ENCODE results near the gene LOXL3. TPM values are rescaled to one million over a fixed set of nuclear protein-coding genes. Genes with fewer than 3 reads are reported as not detected.

LOXL3 gene
- total RNA-seq, 1 donor from 2014 or later = 1.1 TPM

- no peak for DNase-seq (ENCODE audit: low read depth)
These were observed 25.0 kb downstream of the LOXL3 start for GRCh38 chr2:74528600-74529356.

GRCh38 chr2:74527741-74528140 lies 26.0 kb downstream of the LOXL3 start:
- DNase-seq (ENCODE audit: low read depth) = no peak

DNA sequence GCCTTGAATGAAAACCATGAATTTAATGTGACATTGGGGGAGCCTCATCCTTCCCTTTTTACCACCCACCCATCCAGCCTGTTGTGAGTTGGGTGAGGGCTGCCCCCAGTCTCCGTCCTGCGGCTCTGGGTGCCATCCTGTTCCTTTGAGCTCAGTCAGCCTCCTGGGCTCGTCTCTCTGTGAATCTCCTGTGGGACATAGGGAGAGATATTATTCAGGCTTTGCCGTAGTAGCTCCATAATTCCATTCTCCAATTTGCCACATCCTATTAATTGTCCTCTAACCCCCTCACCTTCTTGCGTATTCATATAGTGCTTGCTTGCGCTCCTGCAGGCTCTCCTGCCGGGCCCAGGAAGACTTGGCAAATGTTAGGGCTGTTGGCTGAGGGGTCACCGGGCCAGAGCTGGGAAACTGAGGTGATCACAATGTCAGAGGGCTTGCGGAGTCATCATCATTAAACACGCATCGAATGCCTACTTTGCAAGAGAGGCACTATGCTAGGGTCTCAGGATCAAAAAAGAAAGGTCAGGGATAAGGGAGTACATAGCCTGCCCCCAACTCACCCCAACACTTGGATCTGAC lies 27.0 kb downstream of the LOXL3 start:
- DNase-seq (ENCODE audit: low read depth) = no peak

DNA sequence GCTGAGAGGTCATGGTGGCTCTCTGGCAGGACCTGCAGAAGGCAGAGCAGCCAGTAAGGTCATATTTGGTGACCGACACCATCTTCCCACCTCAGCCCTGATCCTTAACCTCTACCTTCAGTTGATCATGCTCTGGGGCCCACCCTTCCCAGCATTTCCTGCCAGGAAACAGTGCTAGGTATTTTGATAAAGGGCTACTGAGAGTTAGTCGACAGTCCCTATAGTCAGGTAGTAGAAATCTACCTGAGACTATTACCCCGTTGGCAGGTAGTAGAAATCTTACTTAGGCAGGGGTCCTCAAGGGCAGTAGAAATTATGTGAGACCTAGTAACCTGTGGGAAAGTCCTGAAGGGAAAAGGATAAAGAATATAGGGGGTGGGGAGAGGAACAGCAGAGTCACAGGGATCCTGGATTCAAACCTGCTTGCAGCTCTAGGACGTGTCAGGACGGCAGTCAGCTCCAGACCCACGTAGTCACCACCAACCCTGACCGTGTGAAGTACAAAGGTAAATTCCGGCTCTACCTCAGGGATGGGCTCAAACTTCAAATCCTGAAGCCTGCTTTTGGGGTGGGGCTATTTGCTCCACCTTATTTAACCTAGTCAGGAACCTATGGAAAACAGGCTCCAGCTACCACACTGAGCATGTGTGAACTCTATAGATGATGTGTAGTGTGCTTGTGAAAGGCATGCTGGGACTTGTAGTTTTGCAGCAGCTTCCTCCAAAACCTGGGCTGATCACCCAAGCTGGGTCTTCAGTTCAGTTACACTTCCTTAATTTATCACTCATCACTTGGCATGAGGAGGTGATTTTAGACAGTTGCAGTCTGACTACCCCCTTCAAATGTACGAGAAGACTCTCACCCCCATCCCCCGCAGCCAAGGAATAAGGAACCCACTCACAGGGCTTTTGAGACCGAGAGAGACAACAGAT lies 27.8 kb downstream of the LOXL3 start, which contains the start of gene DQX1:
TSS of gene DQX1 (minus strand) at position 515 of the 932 bp plus-strand sequence. CDS start at position 13, 502 bp downstream.
- no peak for DNase-seq (ENCODE audit: low read depth)

GRCh38 chr2:74524955-74525716 lies 28.6 kb downstream of the LOXL3 start:
- no peak for DNase-seq (ENCODE audit: low read depth)

- DNase-seq (ENCODE audit: low read depth) = no peak
These were observed 29.7 kb downstream of the LOXL3 start for GRCh38 chr2:74524005-74524404.

DNA sequence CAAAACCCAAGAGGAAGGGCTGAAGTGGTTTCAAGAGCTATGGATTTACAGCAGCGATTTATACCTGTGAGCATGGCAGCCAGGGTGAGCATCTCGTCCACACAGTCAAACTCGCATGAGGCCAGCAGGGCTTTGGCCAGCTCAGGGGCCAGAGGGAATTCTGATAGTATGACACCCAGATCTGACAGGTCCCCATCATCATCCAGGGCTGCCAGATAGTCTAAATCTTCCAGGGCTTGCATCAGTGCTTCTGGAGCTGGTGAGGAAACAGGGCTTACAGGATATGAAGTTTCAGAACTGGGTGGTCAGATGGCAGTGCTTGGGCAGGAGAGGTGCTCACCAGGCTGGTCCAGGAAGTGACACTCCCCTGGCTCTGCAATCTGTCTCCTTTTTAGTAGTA lies 31.2 kb downstream of the LOXL3 start:
- no peak for DNase-seq (ENCODE audit: low read depth)

DNA sequence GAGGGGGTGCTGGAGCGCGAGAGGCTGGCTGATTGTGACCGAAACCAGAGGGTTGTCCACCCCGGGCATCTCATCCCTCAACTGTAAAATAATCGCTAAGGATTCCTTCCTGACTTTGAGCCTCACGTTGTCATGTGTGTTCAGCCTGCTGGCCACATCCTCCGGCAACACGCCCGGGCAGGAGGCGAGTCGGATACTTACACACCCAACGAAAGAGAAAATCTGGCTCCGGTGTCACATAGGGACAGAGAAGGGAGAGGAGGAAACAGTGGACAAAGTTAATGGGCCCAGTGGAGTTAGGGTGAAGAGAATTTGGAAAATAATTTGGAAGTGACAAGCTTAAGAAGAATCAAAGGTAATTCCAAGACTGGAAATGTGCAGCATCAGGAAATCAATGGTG lies 37.1 kb downstream of the LOXL3 start:
- DNase-seq (ENCODE audit: low read depth) = no peak

GRCh38 chr2:74515981-74516633 lies 37.6 kb downstream of the LOXL3 start:
- no peak for DNase-seq (ENCODE audit: low read depth)

GRCh38 chr2:74515271-74515980 lies 38.3 kb downstream of the LOXL3 start:
- no peak for DNase-seq (ENCODE audit: low read depth)

DNA sequence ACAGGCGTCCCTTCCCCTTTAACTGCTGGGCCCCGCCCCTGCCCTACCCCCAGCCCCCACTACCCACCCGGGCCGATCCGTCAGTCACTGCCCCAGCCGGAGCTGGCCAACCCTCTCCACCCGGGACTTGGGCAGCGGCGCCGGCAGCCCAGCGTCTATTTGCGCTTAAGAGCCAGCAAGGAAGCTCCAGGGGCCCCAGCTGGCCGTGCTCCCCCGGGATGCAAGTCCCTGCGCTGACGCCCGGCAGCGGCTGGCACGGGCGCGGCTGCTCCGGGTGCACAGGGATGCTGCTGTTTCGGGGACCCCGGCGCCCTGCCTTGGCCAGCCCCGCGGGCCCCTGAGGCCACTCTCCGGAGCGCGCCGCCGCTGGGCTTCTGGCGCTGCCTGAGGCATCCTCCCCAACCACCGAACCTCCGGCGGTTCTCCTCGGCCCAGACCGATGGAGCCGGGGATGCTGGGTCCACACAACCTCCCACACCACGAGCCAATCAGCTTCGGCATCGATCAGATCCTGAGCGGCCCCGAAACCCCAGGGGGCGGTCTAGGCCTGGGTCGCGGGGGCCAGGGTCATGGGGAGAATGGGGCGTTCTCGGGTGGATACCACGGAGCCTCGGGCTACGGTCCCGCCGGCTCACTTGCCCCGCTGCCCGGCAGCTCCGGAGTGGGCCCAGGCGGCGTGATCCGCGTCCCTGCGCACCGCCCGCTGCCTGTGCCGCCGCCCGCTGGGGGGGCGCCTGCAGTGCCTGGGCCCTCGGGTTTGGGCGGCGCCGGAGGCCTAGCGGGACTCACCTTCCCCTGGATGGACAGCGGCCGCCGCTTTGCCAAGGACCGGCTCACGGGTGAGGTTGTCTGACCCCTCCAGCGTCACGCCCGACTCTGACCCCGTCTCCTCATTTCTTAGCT lies 39.1 kb downstream of the LOXL3 start, which contains the start of gene TLX2:
TSS of gene TLX2 (plus strand) at position 83 of the 903 bp plus-strand sequence. CDS start at position 440, 357 bp downstream.
- DNase-seq (ENCODE audit: low read depth) = no peak

DNA sequence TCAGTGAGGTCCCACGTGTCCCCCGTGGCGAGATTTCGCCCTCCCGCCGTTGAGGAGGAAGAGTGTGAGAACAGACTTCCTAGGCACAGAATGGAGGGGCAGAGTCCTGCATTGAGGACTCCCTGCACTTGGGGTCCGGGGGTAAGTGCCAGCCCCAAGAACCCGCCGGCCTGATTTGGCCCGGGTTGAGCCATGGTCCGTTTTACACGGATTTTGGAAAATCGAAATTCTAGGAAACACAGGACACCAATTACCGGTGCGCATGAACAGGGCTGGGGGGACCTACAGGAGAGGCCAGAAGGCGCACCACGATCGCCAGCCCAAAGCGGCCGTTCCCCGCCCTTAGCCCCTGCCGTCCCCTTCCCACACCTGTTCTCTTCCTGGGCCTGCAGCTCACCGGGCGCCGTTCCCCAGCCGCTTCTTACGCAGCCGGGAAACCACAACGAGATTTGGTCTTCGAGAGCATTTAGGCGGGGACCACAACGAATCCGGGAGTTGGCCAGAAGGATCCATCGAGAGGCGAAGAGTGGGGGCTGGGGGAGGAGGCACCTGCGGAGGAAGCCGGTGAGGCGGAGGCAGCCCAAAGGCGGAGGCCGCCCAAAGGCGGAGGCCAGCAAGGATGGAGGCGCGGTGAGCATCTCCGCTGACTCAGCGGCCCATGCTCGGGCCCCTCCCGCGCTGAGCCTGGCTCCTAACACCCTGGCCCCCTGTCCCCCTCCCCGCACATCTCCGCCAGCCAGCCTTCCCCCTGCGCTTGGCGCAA lies 40.0 kb downstream of the LOXL3 start:
- DNase-seq (ENCODE audit: low read depth) = no peak

DNA sequence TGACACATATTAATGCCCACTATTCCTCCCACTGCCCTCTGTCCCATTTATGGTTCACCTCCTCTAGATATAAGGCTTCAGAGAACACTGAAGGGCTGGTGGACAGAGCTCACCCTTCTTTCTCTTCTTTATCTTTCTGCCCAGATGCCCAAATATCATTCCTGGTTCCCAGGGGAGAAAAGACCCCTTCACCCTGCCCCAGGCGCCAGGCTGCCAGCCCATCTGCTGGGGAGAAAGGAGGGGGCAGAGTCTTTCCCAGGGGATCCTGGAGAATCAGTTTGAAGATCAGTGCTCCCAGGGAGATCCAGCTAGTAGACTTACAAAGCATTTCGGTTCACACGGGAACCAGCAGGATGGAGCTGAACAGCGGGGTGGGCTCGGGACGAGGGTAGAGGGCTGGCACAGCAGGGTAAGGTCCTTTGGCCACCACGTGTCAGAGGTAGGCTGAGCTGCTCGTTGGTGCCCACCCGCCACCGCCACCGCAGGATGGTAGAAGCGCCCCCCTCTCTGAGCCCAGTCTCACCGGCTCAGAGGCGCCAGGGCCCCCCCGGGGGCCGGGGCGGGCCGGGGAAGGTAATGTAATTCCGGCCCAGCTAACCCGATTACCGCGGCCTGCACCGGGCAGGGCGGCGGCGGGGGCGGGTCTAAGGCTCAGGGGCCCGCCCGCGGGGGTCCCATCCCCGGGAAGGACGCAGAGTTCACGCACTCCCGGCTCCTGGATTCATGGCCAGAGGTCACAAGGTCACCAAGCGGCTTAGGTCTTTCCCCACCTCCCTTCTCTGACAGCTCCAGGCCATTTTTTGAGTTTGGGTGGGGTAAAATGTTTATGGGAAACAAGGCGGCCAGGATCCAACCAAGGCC lies 40.8 kb downstream of the LOXL3 start:
- no peak for DNase-seq (ENCODE audit: low read depth)

GRCh38 chr2:74511104-74511989 lies 42.4 kb downstream of the LOXL3 start:
- DNase-seq (ENCODE audit: low read depth) = no peak

- no peak for DNase-seq (ENCODE audit: low read depth)
These were observed 43.5 kb downstream of the LOXL3 start for GRCh38 chr2:74510272-74510671.

DNA sequence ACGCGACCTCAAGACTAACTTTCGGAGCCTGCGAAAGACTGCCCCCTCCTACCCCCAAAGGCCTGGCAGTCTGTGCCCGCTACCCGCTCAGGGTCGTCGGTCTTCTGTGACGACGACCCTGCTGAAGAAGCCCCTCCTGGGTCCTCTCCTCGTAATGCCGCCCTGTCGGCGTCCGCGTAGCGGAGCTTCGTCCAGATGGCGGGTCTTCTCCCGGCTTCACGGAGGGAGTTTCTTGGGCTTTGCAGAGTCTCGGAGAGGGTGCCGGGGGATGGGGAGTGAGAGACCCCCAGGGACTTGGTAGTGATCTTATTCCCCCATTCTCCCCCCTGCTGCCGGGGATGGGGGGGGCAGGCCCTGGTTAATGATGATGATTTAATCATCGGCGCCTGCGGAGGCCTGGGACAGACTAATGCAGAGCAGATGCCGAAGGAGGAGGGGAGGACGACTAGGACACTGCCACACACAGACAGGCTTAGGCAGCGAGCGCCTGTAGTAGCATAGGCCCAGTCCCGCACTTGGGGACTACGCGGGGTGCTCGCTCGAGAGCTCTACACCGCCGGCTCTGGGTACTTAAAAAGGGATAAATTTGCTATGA lies 45.7 kb downstream of the LOXL3 start:
- no peak for DNase-seq (ENCODE audit: low read depth)

Data from renal cortical epithelial cell (primary cell).